Common myeloid progenitor, CD34-positive (primary cell): ENCODE measurements around the gene STPG3.

Experiments
- CTCF ChIA-PET: fragments of 350-600 bp; sonication (Branson Sonifier 250); formaldehyde crosslinking; loops from one replicate; lab custom pipeline; 2021; ENCODE audit warnings: antibody characterized with exemption; lab: Charles Lee
- POLR2A ChIA-PET: fragments of 350-600 bp; sonication (Branson Sonifier 250); formaldehyde crosslinking; loops from one replicate; lab custom pipeline; 2021; ENCODE audit warnings: antibody characterized with exemption; lab: Charles Lee
- DNase-seq, 3 donors: peaks; one replicate each; pipeline versions ENCODE4 v3.0.0 to v3.0.0-alpha.2; 2013
- H3K27ac ChIP-seq, 2 experiments: 1 replicate in 1 of 2; 2 replicates in 1 of 2; pipeline ENCODE4 v1.7.0; 2013; ENCODE audit warnings: inconsistent platforms in 2 of 2, low read length in 2 of 2, mild to moderate bottlenecking in 2 of 2, low read depth in 1 of 2, moderate library complexity in 1 of 2; ENCODE audit not compliant: severe bottlenecking in 2 of 2, insufficient read depth in 1 of 2, poor library complexity in 1 of 2
- H3K27me3 ChIP-seq, 5 experiments: replicated peaks in 2 of 5; 1 replicate in 3 of 5; 2 replicates in 2 of 5; pipeline versions ENCODE4 v1.6.1 to v1.7.0; 2013; ENCODE audit warnings: low read length in 4 of 5, mild to moderate bottlenecking in 2 of 5, moderate library complexity in 2 of 5, inconsistent platforms in 1 of 5; ENCODE audit not compliant: insufficient read depth in 5 of 5, control insufficient read depth in 4 of 5
- H3K36me3 ChIP-seq, 4 experiments: 1 replicate in 2 of 4; 2 replicates in 2 of 4; pipeline versions ENCODE4 v1.6.1 to v1.7.0; 2013; ENCODE audit warnings: low read length in 3 of 4, control low read depth in 1 of 4, mild to moderate bottlenecking in 1 of 4; ENCODE audit not compliant: control insufficient read depth in 4 of 4, insufficient read depth in 4 of 4
- H3K4me1 ChIP-seq, 4 experiments: 1 replicate in 3 of 4; 2 replicates in 1 of 4; pipeline versions ENCODE4 v1.6.1 to v1.7.1; 2013; ENCODE audit warnings: low read length in 3 of 4, mild to moderate bottlenecking in 3 of 4, control low read depth in 1 of 4, inconsistent platforms in 1 of 4, moderate library complexity in 1 of 4; ENCODE audit not compliant: control insufficient read depth in 4 of 4, insufficient read depth in 4 of 4; ENCODE audit errors: control extremely low read depth in 1 of 4
- H3K4me3 ChIP-seq, 7 experiments: 1 replicate in 4 of 7; 2 replicates in 3 of 7; pipeline versions ENCODE4 v1.5.1 to v1.7.0; 2013; ENCODE audit warnings: mild to moderate bottlenecking in 7 of 7, low read length in 6 of 7, moderate library complexity in 6 of 7, inconsistent platforms in 2 of 7, low read depth in 2 of 7, control low read depth in 1 of 7; ENCODE audit not compliant: insufficient read depth in 4 of 7, control insufficient read depth in 1 of 7; ENCODE audit errors: extremely low read depth in 1 of 7
- H3K9me3 ChIP-seq, 5 experiments: 1 replicate in 4 of 5; 2 replicates in 1 of 5; pipeline versions ENCODE4 v1.6.1 to v1.7.1; 2013; ENCODE audit warnings: low read length in 4 of 5, mild to moderate bottlenecking in 2 of 5, inconsistent platforms in 1 of 5, low read depth in 1 of 5, moderate library complexity in 1 of 5; ENCODE audit not compliant: control insufficient read depth in 4 of 5, insufficient read depth in 2 of 5; ENCODE audit errors: control extremely low read depth in 1 of 5
- WGBS: methylation state at CpG from one replicate; pipeline ENCODE4 v1.1.5; 2013; ENCODE audit not compliant: insufficient coverage; 5-methylcytosine and 5-hydroxymethylcytosine counted together

STPG3 gene

DNA sequence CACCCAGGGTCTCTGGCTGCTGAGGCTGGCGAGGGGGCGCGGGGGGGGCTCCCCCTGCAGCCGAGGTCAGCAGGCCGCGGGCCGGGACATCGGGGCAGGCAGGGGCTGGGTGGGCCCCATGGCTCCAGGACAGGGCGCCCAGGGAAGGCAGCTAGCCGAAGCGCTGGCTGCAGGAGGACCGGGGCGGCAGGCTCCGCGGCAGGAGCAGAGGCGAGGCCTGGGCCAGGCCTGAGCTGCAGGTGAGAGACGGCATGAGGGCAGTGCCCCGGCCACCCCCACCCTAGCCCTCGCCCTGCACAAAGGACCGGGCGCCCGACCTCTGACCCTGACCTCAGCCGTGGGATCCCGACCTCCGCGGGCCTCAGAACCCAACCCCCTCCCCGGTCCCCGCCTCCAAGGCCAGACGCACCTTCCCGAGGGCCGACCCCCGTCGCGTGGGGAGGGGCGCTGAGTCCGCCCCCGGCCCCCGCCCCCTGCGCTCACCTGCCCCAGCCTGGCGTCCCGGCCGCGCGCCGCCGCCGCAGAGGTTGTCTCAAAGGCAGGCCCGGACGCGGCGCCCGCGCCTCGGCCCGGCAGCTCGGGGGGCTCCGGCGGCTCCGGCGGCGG lies 29.5 kb upstream of the STPG3 start:
- H3K36me3 ChIP-seq = peaks cover 0 to 11% (median 1%) of the 10 kb centered on the region in 4 experiments
- peak overlapping the region in 5 of 7 experiments; percentile 25 to 93 (median 46) for H3K4me3 ChIP-seq
- H3K27me3 ChIP-seq = peaks cover 0 to 6% (median 0%) of the 10 kb centered on the region in 5 experiments
- no peak overlapping the region for H3K27ac ChIP-seq
- WGBS = 11% methylated on average over 39 of the region's 61 CpGs
- no peak for DNase-seq
- no peaks in the 10 kb centered on the region for H3K9me3 ChIP-seq
- ChIA-PET POLR2A (no interaction called here), CTCF (interaction anchor here (1.1 to 1.2 kb wide), 2 partner anchors 11 to 32 kb away, joined by 3 to 4 read pairs; no protein-coding TSS in a partner anchor)
- H3K4me1 ChIP-seq = peaks cover 2 to 30% (median 26%) of the 10 kb centered on the region in 4 experiments

DNA sequence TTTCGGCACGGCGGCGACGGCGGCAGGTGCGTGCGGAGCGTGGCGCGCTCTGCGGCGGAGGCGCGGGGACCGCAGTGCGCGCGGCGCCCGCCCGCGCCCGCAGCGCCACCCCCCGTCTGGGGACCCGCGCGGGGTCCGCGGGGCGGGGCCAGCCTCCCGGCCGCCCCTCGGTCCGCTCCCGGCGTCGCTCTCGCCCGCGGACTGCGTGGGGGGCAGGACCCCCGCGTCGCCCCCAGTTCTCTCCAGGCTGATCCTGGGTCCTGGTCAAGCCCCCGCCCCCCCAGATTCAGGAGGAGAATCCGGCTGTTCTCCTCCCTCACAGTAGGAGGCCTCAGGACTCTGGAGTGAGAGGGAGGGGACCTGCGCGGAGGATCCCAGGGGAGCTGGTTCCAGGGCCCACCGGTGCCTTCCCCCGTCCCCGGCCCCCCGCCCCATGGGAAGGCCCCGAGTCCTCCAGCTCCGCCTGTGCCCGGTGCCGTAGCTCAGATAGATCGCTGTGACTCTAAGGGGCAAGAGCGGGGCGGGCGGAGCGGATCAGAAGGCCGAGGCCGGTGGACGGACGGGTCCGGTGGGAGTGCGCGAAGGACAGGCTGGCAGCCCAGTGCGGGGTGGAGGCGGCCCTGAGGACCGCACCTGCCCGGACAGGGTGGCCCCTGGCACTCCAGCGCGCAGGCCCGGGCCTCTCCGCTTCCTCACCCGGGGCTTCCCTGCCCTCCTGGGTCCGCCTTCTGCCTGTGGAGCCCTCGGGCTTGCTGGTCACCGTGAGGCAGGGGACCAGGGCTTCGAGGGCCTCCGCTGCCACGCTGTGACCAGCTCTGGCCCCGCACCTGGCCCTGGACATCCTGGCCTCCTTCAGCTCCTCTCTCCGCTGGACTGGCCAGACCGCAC lies 28.7 kb upstream of the STPG3 start, which contains the start of gene RNF208:
Gene RNF208, minus strand, starts transcription at position 51 of the 888 bp plus-strand sequence. CDS start 1,028 bp downstream, outside the sequence.
- peak in 1 of 3 donors; percentile 18 for DNase-seq
- POLR2A ChIA-PET = interaction anchor here (0.5 to 3.7 kb wide), 6 partner anchors 13 to 498 kb away, joined by 3 to 16 read pairs (median 3); partner anchors contain the start of gene TUBB4B
- Histone ChIP-seq H3K4me3 (peak within 1 kb of the TSS; percentile 13 to 93 (median 62)), H3K36me3 (peaks cover 0 to 6% (median 0%) of the 10 kb centered on the region in 4 experiments), H3K27ac (no peak within 1 kb of the TSS), H3K27me3 (peaks cover 0 to 13% (median 0%) of the 10 kb centered on the region in 5 experiments), H3K9me3 (no peaks in the 10 kb centered on the region), H3K4me1 (peaks cover 2 to 32% (median 27%) of the 10 kb centered on the region in 4 experiments)
- 2% methylated on average over 79 of the region's 88 CpGs for WGBS
- CTCF ChIA-PET = interaction anchor here (0.7 to 6.3 kb wide), 9 partner anchors 13 to 103 kb away, joined by 3 to 46 read pairs (median 3); partner anchors contain the start of gene LRRC26

DNA sequence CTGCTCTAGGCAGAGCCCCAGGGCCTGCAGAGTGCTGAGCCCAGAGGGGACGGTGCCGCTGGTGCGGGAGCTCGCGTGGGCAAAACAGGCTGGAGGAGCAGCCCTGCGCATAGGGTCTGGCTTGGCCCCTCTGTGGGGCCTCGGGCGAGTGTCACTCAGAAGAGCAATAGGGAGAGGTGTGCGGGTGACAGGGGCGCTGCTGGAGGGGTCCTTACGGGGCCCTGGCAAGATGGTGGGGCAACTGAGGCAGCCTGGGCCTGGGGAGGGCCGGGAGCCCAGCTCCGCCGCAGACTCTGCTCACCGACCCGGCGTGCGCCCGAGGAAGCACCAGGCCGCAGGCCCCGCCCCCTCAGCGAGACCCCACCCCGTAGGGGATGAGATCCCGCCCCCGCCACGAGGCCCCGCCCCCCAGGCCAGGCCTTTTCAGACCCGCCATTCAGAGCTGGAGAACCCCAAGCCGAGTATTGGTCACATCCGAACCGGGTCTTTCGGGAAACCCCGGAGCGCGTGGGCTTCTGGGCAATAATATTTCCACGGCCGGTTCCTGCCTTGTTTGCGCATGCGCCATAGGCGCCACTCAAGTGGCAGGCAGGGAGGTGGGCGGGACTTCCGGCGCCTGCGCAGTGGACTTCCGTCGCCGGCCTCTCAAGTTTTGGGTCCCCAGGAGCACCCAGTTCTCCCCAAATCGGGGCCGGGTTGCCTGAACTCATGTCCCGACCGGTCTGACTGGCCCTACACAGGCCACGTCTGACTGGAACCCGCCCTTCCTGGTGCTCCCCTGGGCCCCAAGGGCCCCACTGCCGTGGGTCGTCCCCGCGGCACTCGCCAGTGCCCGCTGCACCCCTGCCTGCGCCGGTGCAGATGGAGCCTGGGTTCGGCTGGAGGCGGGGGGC lies 27.8 kb upstream of the STPG3 start:
- peak; percentile 98 to 99 (median 99) for DNase-seq
- H3K4me1 ChIP-seq = peaks cover 2 to 32% (median 27%) of the 10 kb centered on the region in 4 experiments
- 0% methylated on average over 58 of the region's 63 CpGs for WGBS
- H3K9me3 ChIP-seq = no peaks in the 10 kb centered on the region
- H3K4me3 ChIP-seq = peak overlapping the region; percentile 48 to 93 (median 77)
- peaks cover 0 to 17% (median 0%) of the 10 kb centered on the region in 5 experiments for H3K27me3 ChIP-seq
- peak overlapping the region; percentile 54 to 83 for H3K27ac ChIP-seq
- peaks cover 0 to 4% (median 0%) of the 10 kb centered on the region in 4 experiments for H3K36me3 ChIP-seq
- ChIA-PET POLR2A (interaction anchor here (0.5 to 3.7 kb wide), 7 partner anchors 14 to 499 kb away, joined by 3 to 16 read pairs (median 3); partner anchors contain the start of genes ANAPC2, SSNA1 and TUBB4B), CTCF (interaction anchor here (0.8 to 6.3 kb wide), 10 partner anchors 14 to 104 kb away, joined by 3 to 46 read pairs (median 3); partner anchors contain the start of gene LRRC26)

DNA sequence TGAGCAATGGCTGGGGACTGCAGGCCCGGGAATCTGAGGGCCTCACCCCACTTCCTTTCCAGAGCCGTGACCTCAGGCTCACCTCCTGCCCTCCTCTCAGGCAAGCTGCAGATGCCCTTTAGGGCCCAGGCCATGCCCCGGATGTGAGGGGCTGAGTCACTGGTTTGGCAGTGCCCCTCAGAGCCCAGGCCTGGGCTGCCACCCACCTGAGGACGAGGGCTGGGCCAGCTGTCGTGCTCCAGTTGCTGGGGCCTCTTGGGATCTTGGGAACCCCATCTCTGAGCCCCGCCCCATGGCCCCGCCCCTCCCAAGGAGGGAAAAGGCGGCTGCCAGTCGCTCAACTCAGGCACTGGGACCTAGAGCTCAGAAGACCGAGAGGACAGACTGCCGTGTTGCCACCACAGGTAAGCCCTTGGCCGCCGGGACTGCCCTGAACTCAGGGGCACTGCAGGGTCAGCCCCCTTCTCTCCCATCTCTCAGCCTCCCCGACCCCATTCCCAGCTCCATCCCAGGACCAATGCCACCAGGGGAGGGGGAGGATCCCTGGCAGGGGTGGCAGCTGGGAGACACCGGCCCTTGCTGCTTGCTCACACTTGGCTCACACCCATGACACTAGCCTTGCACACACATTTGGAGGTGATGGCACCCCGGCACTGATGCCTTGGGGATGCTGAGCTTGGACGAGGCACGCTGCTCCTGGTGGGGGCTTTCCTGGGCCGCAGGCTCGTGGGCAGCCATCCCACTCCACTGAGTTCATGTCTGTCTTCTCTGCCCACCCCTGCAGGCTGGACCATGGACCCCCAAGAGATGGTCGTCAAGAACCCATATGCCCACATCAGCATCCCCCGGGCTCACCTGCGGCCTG lies 26.0 kb upstream of the STPG3 start, which contains the start of gene CYSRT1:
Gene CYSRT1, plus strand, starts transcription at position 345 of the 865 bp plus-strand sequence. Its CDS starts 448 bp downstream, at position 793.
- no peaks in the 10 kb centered on the region for H3K36me3 ChIP-seq
- WGBS = 42% methylated on average over 21 of the region's 23 CpGs
- peaks cover 2 to 32% (median 27%) of the 10 kb centered on the region in 4 experiments for H3K4me1 ChIP-seq
- peak within 1 kb of the TSS in 6 of 7 experiments; percentile 67 to 93 (median 80) for H3K4me3 ChIP-seq
- peaks cover 0 to 34% (median 0%) of the 10 kb centered on the region in 5 experiments for H3K27me3 ChIP-seq
- peak within 1 kb of the TSS in 1 of 2 experiments; percentile 83 for H3K27ac ChIP-seq
- no peaks in the 10 kb centered on the region for H3K9me3 ChIP-seq
- peak in 2 of 3 donors; percentile 18 to 49 for DNase-seq
- ChIA-PET CTCF (interaction anchor here (1.1 to 6.3 kb wide), 7 partner anchors 12 to 105 kb away, joined by 3 to 46 read pairs (median 6); partner anchors contain the start of genes LRRC26 and SSNA1), POLR2A (interaction anchor here (0.6 to 3.7 kb wide), 3 partner anchors 15 to 36 kb away, joined by 3 to 16 read pairs (median 4); partner anchors contain the start of genes ANAPC2, SSNA1 and TUBB4B)

DNA sequence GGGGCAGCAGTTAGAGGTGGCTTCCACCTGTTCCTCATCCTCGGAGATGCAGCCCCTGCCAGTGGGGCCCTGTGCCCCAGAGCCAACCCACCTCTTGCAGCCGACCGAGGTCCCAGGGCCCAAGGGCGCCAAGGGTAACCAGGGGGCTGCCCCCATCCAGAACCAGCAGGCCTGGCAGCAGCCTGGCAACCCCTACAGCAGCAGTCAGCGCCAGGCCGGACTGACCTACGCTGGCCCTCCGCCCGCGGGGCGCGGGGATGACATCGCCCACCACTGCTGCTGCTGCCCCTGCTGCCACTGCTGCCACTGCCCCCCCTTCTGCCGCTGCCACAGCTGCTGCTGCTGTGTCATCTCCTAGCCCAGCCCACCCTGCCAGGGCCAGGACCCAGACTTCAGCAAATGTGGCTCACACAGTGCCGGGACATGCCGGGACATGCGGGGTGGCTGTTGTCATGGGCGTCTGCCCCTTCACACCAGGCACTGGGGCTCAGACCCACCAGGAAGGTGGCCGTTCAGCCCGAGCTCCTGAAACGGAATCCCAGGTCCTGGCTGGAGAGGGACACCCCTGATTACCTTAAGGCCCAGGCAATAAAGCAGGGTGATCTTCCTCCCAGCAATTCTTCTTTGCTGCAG lies 25.3 kb upstream of the STPG3 start:
- Histone ChIP-seq H3K27ac (no peak overlapping the region), H3K9me3 (no peaks in the 10 kb centered on the region), H3K4me3 (no peak overlapping the region), H3K36me3 (no peaks in the 10 kb centered on the region), H3K27me3 (peaks cover 0 to 35% (median 0%) of the 10 kb centered on the region in 5 experiments), H3K4me1 (peaks cover 2 to 32% (median 27%) of the 10 kb centered on the region in 4 experiments)
- 71% methylated on average over 20 of the region's 21 CpGs for WGBS
- ChIA-PET POLR2A (interaction anchor here (0.6 to 3.7 kb wide), 2 partner anchors 15 to 19 kb away, joined by 3 to 16 read pairs; partner anchors contain the start of gene TUBB4B), CTCF (interaction anchor here (0.8 to 6.3 kb wide), 10 partner anchors 11 to 173 kb away, joined by 3 to 46 read pairs (median 8); partner anchors contain the start of genes ANAPC2, SSNA1 and TUBB4B)
- DNase-seq = no peak
